Endothelial cell (in vitro differentiated cells): ENCODE data around the gene CAMK2N1. TPM values are rescaled to one million over a fixed set of nuclear protein-coding genes. Genes with fewer than 3 reads are reported as not detected.

ENCODE experiments used
- DNase-seq: peaks from one replicate; pipeline ENCODE4 v3.0.0; 2021; ENCODE audit warnings: low spot score
- H3K27ac Mint-ChIP-seq: one replicate; pipeline ENCODE4 v1.8.0; 2021; ENCODE audit warnings: mixed read lengths, inconsistent platforms; ENCODE audit not compliant: unreplicated experiment
- H3K27me3 Mint-ChIP-seq: one replicate; pipeline ENCODE4 v1.8.0; 2021; ENCODE audit warnings: mild to moderate bottlenecking, moderate library complexity, mixed read lengths, inconsistent platforms; ENCODE audit not compliant: unreplicated experiment
- H3K36me3 Mint-ChIP-seq: one replicate; pipeline ENCODE4 v1.8.0; 2021; ENCODE audit warnings: mild to moderate bottlenecking, low read depth, mixed read lengths, inconsistent platforms; ENCODE audit not compliant: unreplicated experiment
- H3K4me1 Mint-ChIP-seq: one replicate; pipeline ENCODE4 v1.8.0; 2021; ENCODE audit warnings: mild to moderate bottlenecking, mixed read lengths, inconsistent platforms; ENCODE audit not compliant: unreplicated experiment
- H3K4me3 Mint-ChIP-seq: one replicate; pipeline ENCODE4 v1.8.0; 2021; ENCODE audit warnings: mild to moderate bottlenecking, mixed read lengths, inconsistent platforms; ENCODE audit not compliant: unreplicated experiment
- H3K9me3 Mint-ChIP-seq: one replicate; pipeline ENCODE4 v1.8.0; 2021; ENCODE audit warnings: mixed read lengths, inconsistent platforms; ENCODE audit not compliant: unreplicated experiment
- CTCF ChIP-seq: fragments of 200-600 bp; sonication (generic); IDR thresholded peaks from one replicate; pipeline ENCODE4 v1.5.0; 2021; ENCODE audit warnings: antibody characterized with exemption; ENCODE audit not compliant: unreplicated experiment
- total RNA-seq: library from RNA; stranded (reverse); fragmentation: NEBNext Ultra II Directional; extraction: Animal tissue kit (Norgen Biotek cat#: 25700); gene quantifications from one replicate; pipeline ENCODE4 v1.2.1, GENCODE V29; 2021; ENCODE audit not compliant: unreplicated experiment

The CAMK2N1 gene
- total RNA-seq, 1 donor from 2014 or later = 0.28 TPM

DNA sequence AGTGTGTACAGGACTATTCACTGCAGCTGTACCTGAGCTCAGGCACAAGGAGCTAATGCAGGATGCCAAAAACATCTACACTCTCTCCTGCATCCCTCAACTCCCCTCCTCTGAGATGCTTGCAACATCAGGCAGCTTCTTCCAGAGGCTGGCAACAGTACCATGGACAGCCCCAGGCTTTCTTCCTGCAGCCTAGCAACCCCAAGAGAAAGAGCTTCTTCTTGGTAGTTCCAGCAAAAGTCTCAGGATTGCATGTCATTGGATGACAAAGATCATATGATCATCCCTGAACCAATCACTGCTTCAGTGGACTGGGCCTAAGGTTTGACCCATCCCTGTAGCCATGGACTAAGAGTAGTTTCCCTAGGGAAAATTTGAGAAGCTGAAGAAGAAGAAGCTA, 46.7 kb downstream of the CAMK2N1 start:
- Mint-ChIP-seq H3K36me3 (no peaks in the 10 kb centered on the region), H3K27ac (no peak overlapping the region), H3K9me3 (no peaks in the 10 kb centered on the region), H3K4me3 (no peak overlapping the region), H3K4me1 (no peaks in the 10 kb centered on the region), H3K27me3 (no peaks in the 10 kb centered on the region)
- TF ChIP-seq CTCF = no peak
- DNase-seq = no peak

GRCh38 chr1:20437640-20438039, 48.4 kb downstream of the CAMK2N1 start:
- no peak for DNase-seq
- Mint-ChIP-seq H3K27ac (no peak overlapping the region), H3K36me3 (no peaks in the 10 kb centered on the region), H3K4me1 (no peaks in the 10 kb centered on the region), H3K4me3 (no peak overlapping the region), H3K27me3 (no peaks in the 10 kb centered on the region), H3K9me3 (no peaks in the 10 kb centered on the region)
- no peak for TF ChIP-seq CTCF

GRCh38 chr1:20432891-20433290, 53.1 kb downstream of the CAMK2N1 start:
- Mint-ChIP-seq H3K36me3 (no peaks in the 10 kb centered on the region), H3K4me1 (no peaks in the 10 kb centered on the region), H3K27me3 (no peaks in the 10 kb centered on the region), H3K4me3 (no peak overlapping the region), H3K27ac (no peak overlapping the region), H3K9me3 (no peaks in the 10 kb centered on the region)
- no peak for DNase-seq
- TF ChIP-seq CTCF = no peak

Other genes with a start within 250 kb of the CAMK2N1 start
- gene VWA5B1, start 195.3 kb downstream of the CAMK2N1 start, total RNA-seq = not detected
- gene MUL1, start 21.9 kb upstream of the CAMK2N1 start, total RNA-seq = 31.5 TPM
- 1.7 TPM for gene FAM43B, start 66.4 kb upstream of the CAMK2N1 start, total RNA-seq
- gene CDA, start 102.9 kb upstream of the CAMK2N1 start, total RNA-seq = 1.1 TPM
- gene PINK1, start 147.2 kb upstream of the CAMK2N1 start, total RNA-seq = 40.0 TPM
- gene DDOST, start 175.2 kb upstream of the CAMK2N1 start, total RNA-seq = 235 TPM
- 1.8 TPM for gene KIF17, start 231.8 kb upstream of the CAMK2N1 start, total RNA-seq
- 0.26 TPM for gene SH2D5, start 246.5 kb upstream of the CAMK2N1 start, total RNA-seq